CD8-positive, alpha-beta memory T cell (primary cell): Measurements from ENCODE around the gene GOLT1B. TPM values are rescaled to one million over a fixed set of nuclear protein-coding genes. Genes with fewer than 3 reads are reported as not detected.
A peak's percentile ranks its signal among the peaks of the same experiment; 100 is the strongest.

Experiments used
- CTCF ChIA-PET: fragments of 350-600 bp; sonication (Branson Sonifier 250); formaldehyde crosslinking; loops from one replicate; lab custom pipeline; 2021; ENCODE audit warnings: antibody characterized with exemption; lab: Charles Lee
- POLR2A ChIA-PET: fragments of 350-600 bp; sonication (Branson Sonifier 250); formaldehyde crosslinking; loops from one replicate; lab custom pipeline; 2021; ENCODE audit warnings: antibody characterized with exemption; lab: Charles Lee
- DNase-seq, 5 donors: peaks; one replicate each; pipeline versions ENCODE4 v3.0.0 to v3.0.0-alpha.2; 2020 to 2022; ENCODE audit warnings: mixed read lengths in 1 of 5
- H3K27ac ChIP-seq: one replicate; pipeline ENCODE4 v1.7.0; 2013; ENCODE audit warnings: low read depth, mild to moderate bottlenecking, low read length, moderate library complexity
- H3K27me3 ChIP-seq: 2 replicates; pipeline ENCODE4 v1.7.0; 2013; ENCODE audit warnings: low read length, mild to moderate bottlenecking; ENCODE audit not compliant: insufficient read depth, poor library complexity, severe bottlenecking
- H3K36me3 ChIP-seq: 2 replicates; pipeline ENCODE4 v1.7.0; 2013; ENCODE audit warnings: mild to moderate bottlenecking, low read length, moderate library complexity; ENCODE audit not compliant: insufficient read depth
- H3K4me1 ChIP-seq: 2 replicates; pipeline ENCODE4 v1.7.0; 2013; ENCODE audit warnings: mild to moderate bottlenecking, low read length, moderate library complexity; ENCODE audit not compliant: insufficient read depth
- H3K4me3 ChIP-seq: 2 replicates; pipeline ENCODE4 v1.7.0; 2013; ENCODE audit warnings: mild to moderate bottlenecking, low read length
- H3K9me3 ChIP-seq: 2 replicates; pipeline ENCODE4 v1.7.0; 2013; ENCODE audit warnings: mild to moderate bottlenecking, low read length
- H3K27ac Mint-ChIP-seq, 8 donors: one replicate each; pipeline ENCODE4 v1.8.0; 2020 to 2021; ENCODE audit warnings: mixed read lengths in 8 of 8, mild to moderate bottlenecking in 6 of 8, inconsistent platforms in 3 of 8, moderate library complexity in 3 of 8
- H3K27me3 Mint-ChIP-seq, 2 donors: one replicate each; pipeline ENCODE4 v1.8.0; 2020 to 2021; ENCODE audit warnings: mixed read lengths in 2 of 2, mild to moderate bottlenecking in 1 of 2, moderate library complexity in 1 of 2
- H3K36me3 Mint-ChIP-seq, 3 donors: one replicate each; pipeline ENCODE4 v1.8.0; 2020 to 2021; ENCODE audit warnings: mixed read lengths in 3 of 3, inconsistent platforms in 1 of 3, mild to moderate bottlenecking in 1 of 3
- H3K4me1 Mint-ChIP-seq, 3 donors: one replicate each; pipeline ENCODE4 v1.8.0; 2020 to 2021; ENCODE audit warnings: mixed read lengths in 3 of 3, inconsistent platforms in 1 of 3, mild to moderate bottlenecking in 1 of 3
- H3K4me3 Mint-ChIP-seq, 7 donors: one replicate each; pipeline ENCODE4 v1.8.0; 2020 to 2021; ENCODE audit warnings: mixed read lengths in 7 of 7, mild to moderate bottlenecking in 6 of 7, moderate library complexity in 4 of 7, inconsistent platforms in 2 of 7
- H3K9me3 Mint-ChIP-seq, 5 donors: one replicate each; pipeline ENCODE4 v1.8.0; 2020 to 2022; ENCODE audit warnings: mixed read lengths in 5 of 5, mild to moderate bottlenecking in 3 of 5, moderate library complexity in 2 of 5, inconsistent platforms in 1 of 5
- polyA plus RNA-seq: library from polyadenylated mRNA; unstranded; fragments of 300-500 nt; fragmentation: Illumina TruSeq; gene quantifications from one replicate; pipeline ENCODE4 v1.2.3, GENCODE V29; 2021
- total RNA-seq, 2 experiments: library from RNA; stranded (reverse); gene quantifications; one replicate each; pipeline ENCODE4 v1.2.3, GENCODE V29; 2021

Gene GOLT1B
- total and polyA plus RNA-seq, 3 experiments from 2014 or later = 25.8 to 52.3 (median 48.1) TPM

DNA sequence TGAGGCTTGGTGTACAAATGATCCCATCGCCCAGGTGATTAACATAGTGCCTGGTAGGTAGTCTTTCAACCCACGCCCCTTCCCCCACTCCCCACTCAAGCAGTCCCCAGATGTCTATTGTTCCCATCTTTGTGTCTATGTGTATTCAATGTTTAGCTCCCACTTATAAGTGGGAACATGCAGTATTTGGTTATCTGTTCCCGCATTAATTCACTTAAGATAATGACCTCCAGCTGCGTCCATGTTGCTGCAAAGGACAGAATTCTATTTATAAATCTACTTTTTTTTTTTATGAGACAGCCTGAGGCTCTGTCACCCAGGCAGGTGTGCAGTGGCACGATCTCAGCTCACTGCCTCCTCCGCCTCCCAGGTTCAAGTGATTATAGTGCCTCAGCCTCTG, 40.2 kb downstream of the GOLT1B start:
- H3K9me3 Mint-ChIP-seq = no peaks in the 10 kb centered on the region
- ChIA-PET POLR2A (no interaction called here), CTCF (no interaction called here)
- no peak for DNase-seq
- no peaks in the 10 kb centered on the region for H3K4me1 ChIP-seq
- no peaks in the 10 kb centered on the region for H3K9me3 ChIP-seq
- no peak overlapping the region for H3K4me3 Mint-ChIP-seq
- H3K4me3 ChIP-seq = no peak overlapping the region
- H3K4me1 Mint-ChIP-seq = no peaks in the 10 kb centered on the region
- H3K27ac Mint-ChIP-seq = no peak overlapping the region
- no peaks in the 10 kb centered on the region for H3K36me3 ChIP-seq
- H3K27me3 Mint-ChIP-seq = peaks cover 3 to 6% of the 10 kb centered on the region in 2 donors
- H3K36me3 Mint-ChIP-seq = peaks cover 0 to 3% (median 0%) of the 10 kb centered on the region in 3 donors
- no peaks in the 10 kb centered on the region for H3K27me3 ChIP-seq
- no peak overlapping the region for H3K27ac ChIP-seq

DNA sequence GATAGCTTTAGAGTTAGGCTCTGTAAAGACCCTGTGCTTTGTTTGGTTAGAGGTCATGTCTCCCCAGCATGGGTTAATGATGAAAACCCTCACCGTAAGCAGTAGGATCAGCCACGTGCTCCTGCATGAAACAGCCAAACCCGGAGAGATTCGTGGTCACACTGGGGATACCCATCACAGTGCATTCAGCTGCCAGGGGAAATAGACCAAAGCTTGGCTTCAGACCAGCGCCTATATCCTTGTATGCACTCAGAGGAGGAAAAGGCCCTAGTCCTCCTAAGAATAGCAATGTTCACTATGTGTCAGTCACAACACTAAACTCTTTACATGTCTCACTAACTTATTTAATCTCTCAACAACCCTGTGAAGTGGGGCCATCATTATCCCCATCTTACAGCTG, 40.8 kb downstream of the GOLT1B start:
- H3K27ac Mint-ChIP-seq = no peak overlapping the region
- Histone ChIP-seq H3K4me1 (no peaks in the 10 kb centered on the region), H3K4me3 (no peak overlapping the region), H3K9me3 (no peaks in the 10 kb centered on the region), H3K36me3 (no peaks in the 10 kb centered on the region), H3K27ac (no peak overlapping the region), H3K27me3 (no peaks in the 10 kb centered on the region)
- POLR2A ChIA-PET = no interaction called here
- H3K4me1 Mint-ChIP-seq = no peaks in the 10 kb centered on the region
- peaks cover 3 to 6% of the 10 kb centered on the region in 2 donors for H3K27me3 Mint-ChIP-seq
- no peak for DNase-seq
- no peak overlapping the region for H3K4me3 Mint-ChIP-seq
- CTCF ChIA-PET = no interaction called here
- H3K9me3 Mint-ChIP-seq = no peaks in the 10 kb centered on the region
- peaks cover 0 to 3% (median 0%) of the 10 kb centered on the region in 3 donors for H3K36me3 Mint-ChIP-seq

DNA sequence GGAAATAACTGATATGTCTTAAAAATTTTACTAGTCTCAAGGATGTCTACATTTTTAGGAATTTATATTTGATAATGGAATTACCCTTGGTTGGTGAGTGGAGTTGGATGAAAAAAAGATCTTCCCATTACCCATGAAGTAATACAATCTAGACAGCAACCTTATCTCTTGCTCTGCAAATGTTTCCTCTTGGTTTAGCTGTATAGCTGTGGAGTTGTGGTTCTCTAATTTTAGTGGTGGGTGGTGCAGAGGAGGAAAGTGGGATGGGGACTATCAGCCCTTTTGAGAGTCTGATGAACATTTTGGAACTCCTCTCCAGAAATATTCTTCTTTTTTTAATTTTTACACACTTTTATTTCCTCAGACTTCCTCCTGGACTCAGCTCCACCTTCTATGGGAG, 41.6 kb downstream of the GOLT1B start:
- no peaks in the 10 kb centered on the region for H3K27me3 ChIP-seq
- CTCF ChIA-PET = no interaction called here
- H3K4me1 Mint-ChIP-seq = no peaks in the 10 kb centered on the region
- no peaks in the 10 kb centered on the region for H3K9me3 Mint-ChIP-seq
- no peak overlapping the region for H3K4me3 ChIP-seq
- H3K36me3 ChIP-seq = no peaks in the 10 kb centered on the region
- peaks cover 3 to 6% of the 10 kb centered on the region in 2 donors for H3K27me3 Mint-ChIP-seq
- H3K4me3 Mint-ChIP-seq = no peak overlapping the region
- POLR2A ChIA-PET = no interaction called here
- no peaks in the 10 kb centered on the region for H3K4me1 ChIP-seq
- DNase-seq = no peak
- H3K9me3 ChIP-seq = no peaks in the 10 kb centered on the region
- H3K27ac ChIP-seq = no peak overlapping the region
- no peak overlapping the region for H3K27ac Mint-ChIP-seq
- peaks cover 0 to 3% (median 0%) of the 10 kb centered on the region in 3 donors for H3K36me3 Mint-ChIP-seq

GRCh38 chr12:21545557-21545956, 44.0 kb downstream of the GOLT1B start:
- Histone ChIP-seq H3K4me1 (no peaks in the 10 kb centered on the region), H3K4me3 (no peak overlapping the region), H3K9me3 (no peaks in the 10 kb centered on the region), H3K36me3 (no peaks in the 10 kb centered on the region), H3K27me3 (no peaks in the 10 kb centered on the region), H3K27ac (no peak overlapping the region)
- Mint-ChIP-seq H3K27me3 (peaks cover 3 to 6% of the 10 kb centered on the region in 2 donors), H3K36me3 (peaks cover 0 to 3% (median 0%) of the 10 kb centered on the region in 3 donors), H3K4me1 (no peaks in the 10 kb centered on the region), H3K4me3 (no peak overlapping the region), H3K27ac (no peak overlapping the region), H3K9me3 (no peaks in the 10 kb centered on the region)
- DNase-seq = no peak
- CTCF ChIA-PET = no interaction called here
- POLR2A ChIA-PET = no interaction called here

GRCh38 chr12:21546716-21547115, 45.1 kb downstream of the GOLT1B start:
- Mint-ChIP-seq H3K9me3 (no peaks in the 10 kb centered on the region), H3K4me1 (no peaks in the 10 kb centered on the region), H3K27me3 (peaks cover 3 to 6% of the 10 kb centered on the region in 2 donors), H3K4me3 (no peak overlapping the region), H3K27ac (no peak overlapping the region), H3K36me3 (peaks cover 0 to 3% (median 0%) of the 10 kb centered on the region in 3 donors)
- DNase-seq = no peak
- Histone ChIP-seq H3K4me1 (no peaks in the 10 kb centered on the region), H3K9me3 (no peaks in the 10 kb centered on the region), H3K4me3 (no peak overlapping the region), H3K27me3 (no peaks in the 10 kb centered on the region), H3K27ac (no peak overlapping the region), H3K36me3 (no peaks in the 10 kb centered on the region)
- CTCF ChIA-PET = no interaction called here
- POLR2A ChIA-PET = no interaction called here

DNA sequence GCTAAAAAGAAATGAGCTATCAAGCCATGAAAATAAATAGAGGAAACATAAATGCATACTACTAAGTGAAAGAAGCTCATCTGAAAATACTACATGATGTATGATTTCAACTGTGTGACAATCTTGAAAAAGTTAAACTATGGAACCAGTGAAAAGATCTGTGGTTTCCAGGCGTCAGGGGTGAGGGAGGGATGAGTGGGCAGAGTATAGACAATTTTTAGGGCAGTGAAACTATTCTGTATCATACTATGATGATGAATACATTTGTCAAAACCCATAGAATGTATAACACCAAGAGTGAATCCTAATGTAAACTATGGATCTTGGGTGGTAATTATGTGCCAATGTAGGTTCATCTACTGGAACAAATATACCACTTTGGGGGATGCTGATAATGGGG, 45.8 kb downstream of the GOLT1B start:
- Mint-ChIP-seq H3K9me3 (no peaks in the 10 kb centered on the region), H3K4me3 (no peak overlapping the region), H3K4me1 (no peaks in the 10 kb centered on the region), H3K27ac (no peak overlapping the region), H3K27me3 (peaks cover 3 to 5% of the 10 kb centered on the region in 2 donors), H3K36me3 (peaks cover 0 to 3% (median 0%) of the 10 kb centered on the region in 3 donors)
- no peak for DNase-seq
- POLR2A ChIA-PET = no interaction called here
- Histone ChIP-seq H3K27ac (no peak overlapping the region), H3K27me3 (no peaks in the 10 kb centered on the region), H3K9me3 (no peaks in the 10 kb centered on the region), H3K4me3 (no peak overlapping the region), H3K4me1 (no peaks in the 10 kb centered on the region), H3K36me3 (no peaks in the 10 kb centered on the region)
- CTCF ChIA-PET = no interaction called here

GRCh38 chr12:21551841-21552465, 50.4 kb downstream of the GOLT1B start:
- H3K4me3 Mint-ChIP-seq = no peak overlapping the region
- CTCF ChIA-PET = no interaction called here
- Histone ChIP-seq H3K4me1 (no peaks in the 10 kb centered on the region), H3K4me3 (no peak overlapping the region), H3K9me3 (no peaks in the 10 kb centered on the region), H3K36me3 (no peaks in the 10 kb centered on the region), H3K27ac (no peak overlapping the region), H3K27me3 (no peaks in the 10 kb centered on the region)
- POLR2A ChIA-PET = no interaction called here
- peaks cover 0 to 2% (median 0%) of the 10 kb centered on the region in 3 donors for H3K36me3 Mint-ChIP-seq
- no peaks in the 10 kb centered on the region for H3K27me3 Mint-ChIP-seq
- peak overlapping the region in 1 of 8 donors; percentile 16 for H3K27ac Mint-ChIP-seq
- no peaks in the 10 kb centered on the region for H3K4me1 Mint-ChIP-seq
- DNase-seq = no peak
- H3K9me3 Mint-ChIP-seq = no peaks in the 10 kb centered on the region

- ChIA-PET POLR2A (no interaction called here), CTCF (no interaction called here)
- H3K27me3 Mint-ChIP-seq = no peaks in the 10 kb centered on the region
- H3K27ac Mint-ChIP-seq = peak overlapping the region in 1 of 8 donors; percentile 20
- Histone ChIP-seq H3K4me1 (no peaks in the 10 kb centered on the region), H3K36me3 (no peaks in the 10 kb centered on the region), H3K27ac (no peak overlapping the region), H3K4me3 (no peak overlapping the region), H3K27me3 (no peaks in the 10 kb centered on the region), H3K9me3 (no peaks in the 10 kb centered on the region)
- peaks cover 0 to 2% (median 0%) of the 10 kb centered on the region in 3 donors for H3K36me3 Mint-ChIP-seq
- no peaks in the 10 kb centered on the region for H3K4me1 Mint-ChIP-seq
- no peak for DNase-seq
- H3K9me3 Mint-ChIP-seq = no peaks in the 10 kb centered on the region
- no peak overlapping the region for H3K4me3 Mint-ChIP-seq
Observed at GRCh38 chr12:21552635-21553328, 51.2 kb downstream of the GOLT1B start.
